HAP-1 (cell line): ENCODE results near the gene PRKCD.

Experiments used
- DNase-seq, 2 experiments: peaks; one replicate each; pipeline ENCODE4 v3.0.0-alpha.2; 2016 to 2020; ENCODE audit warnings: low spot score in 2 of 2
- H3K27me3 ChIP-seq: fragments of 250-450 bp; sonication (Bioruptor Pico); 2 replicates; pipeline ENCODE4 v1.5.1; 2020; ENCODE audit warnings: low read depth, mild to moderate bottlenecking, moderate library complexity
- H3K36me3 ChIP-seq: fragments of 250-450 bp; sonication (Bioruptor Pico); replicated peaks from 2 replicates; pipeline ENCODE4 v1.5.1; 2020; ENCODE audit warnings: mild to moderate bottlenecking
- H3K4me1 ChIP-seq: fragments of 250-450 bp; sonication (Bioruptor Pico); 2 replicates; pipeline ENCODE4 v1.5.1; 2020; ENCODE audit warnings: mild to moderate bottlenecking
- H3K4me3 ChIP-seq: fragments of 250-450 bp; sonication (Bioruptor Pico); 2 replicates; pipeline ENCODE4 v1.5.1; 2020; ENCODE audit warnings: mild to moderate bottlenecking, moderate library complexity
- H3K9me3 ChIP-seq: fragments of 250-450 bp; sonication (Bioruptor Pico); 2 replicates; pipeline ENCODE4 v1.5.1; 2020; ENCODE audit warnings: mild to moderate bottlenecking, moderate library complexity
- in situ Hi-C: fragments of 300-500 bp; cut with MboI; formaldehyde crosslinking; loops from 3 replicates; pipeline ENCODE4 v1.14.3; 2020; ENCODE audit warnings: low sequenced_read_pairs, inconsistent platforms, mixed read lengths

Gene PRKCD

DNA sequence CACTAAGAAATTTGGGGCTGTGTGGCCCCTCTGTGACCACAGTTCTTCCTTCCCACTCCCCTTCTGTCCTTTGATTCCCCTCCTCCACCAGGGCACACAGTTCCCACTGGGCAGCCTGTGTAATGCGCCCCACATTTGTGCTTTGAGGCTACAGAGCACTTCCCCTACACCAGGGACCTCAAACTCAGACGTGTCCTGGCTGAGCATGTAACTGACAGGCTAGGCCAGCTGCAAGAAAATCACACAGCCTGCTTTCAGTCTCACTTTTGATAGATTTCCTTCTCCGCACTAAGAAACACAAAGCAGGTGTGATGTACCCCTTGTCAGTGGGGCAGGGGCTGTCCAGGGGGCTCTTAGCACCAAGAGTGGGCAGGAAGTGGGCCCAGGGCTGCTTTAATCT lies 29.6 kb downstream of the PRKCD start:
- Histone ChIP-seq H3K4me3 (no peak overlapping the region), H3K4me1 (peaks cover 1% of the 10 kb centered on the region; the same call in 1 of the 2 replicates), H3K27me3 (no peaks in the 10 kb centered on the region), H3K9me3 (no peaks in the 10 kb centered on the region), H3K36me3 (peaks cover 40% of the 10 kb centered on the region)
- in situ Hi-C loops = no loop called here
- no peak for DNase-seq

GRCh38 chr3:53191836-53192480 lies 30.9 kb downstream of the PRKCD start:
- H3K36me3 ChIP-seq = peaks cover 30% of the 10 kb centered on the region
- DNase-seq = no peak
- H3K4me1 ChIP-seq = peaks cover 7% of the 10 kb centered on the region
- H3K9me3 ChIP-seq = no peaks in the 10 kb centered on the region
- in situ Hi-C loops = no loop called here
- no peak overlapping the region for H3K4me3 ChIP-seq
- no peaks in the 10 kb centered on the region for H3K27me3 ChIP-seq

GRCh38 chr3:53192608-53193007 lies 31.6 kb downstream of the PRKCD start:
- H3K4me3 ChIP-seq = no peak overlapping the region
- H3K9me3 ChIP-seq = no peaks in the 10 kb centered on the region
- peaks cover 30% of the 10 kb centered on the region for H3K36me3 ChIP-seq
- H3K4me1 ChIP-seq = peaks cover 8% of the 10 kb centered on the region
- in situ Hi-C loops = no loop called here
- no peak for DNase-seq
- no peaks in the 10 kb centered on the region for H3K27me3 ChIP-seq

DNA sequence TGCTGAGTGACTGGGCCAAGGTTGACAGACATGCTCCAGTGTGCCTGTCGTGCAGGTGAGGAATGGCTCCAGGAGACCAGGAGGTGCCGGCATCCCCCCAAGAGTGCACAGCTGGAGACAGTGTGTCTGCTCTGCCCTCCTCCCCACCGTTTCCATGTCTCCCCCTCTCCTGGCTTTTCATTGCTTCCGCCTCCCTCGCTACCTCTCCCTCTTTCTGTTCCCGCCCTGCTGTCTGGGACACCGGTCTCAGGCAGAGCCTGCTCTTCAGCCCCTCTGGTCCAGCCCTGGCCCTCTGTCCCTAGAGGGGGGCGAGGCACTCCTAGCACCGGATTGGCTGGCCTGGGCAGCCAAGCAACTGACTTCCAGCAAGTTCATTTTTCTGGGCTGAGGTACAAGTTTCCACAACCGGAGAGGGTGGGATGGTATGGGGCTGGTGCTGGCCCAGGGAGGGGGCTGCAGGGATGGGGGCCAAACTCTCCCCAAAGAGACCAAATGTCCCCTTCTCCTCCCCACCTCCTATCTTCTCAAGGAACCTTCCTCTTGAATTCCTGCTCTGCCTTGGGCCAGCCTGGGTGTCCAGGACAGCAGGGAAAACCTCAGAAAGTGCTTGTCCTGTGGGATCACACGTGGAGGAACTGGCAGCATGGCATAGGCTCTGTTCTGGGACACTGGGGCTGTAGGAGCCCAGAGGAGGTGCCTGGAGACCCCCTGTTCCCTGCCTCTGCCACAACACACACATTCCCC lies 32.6 kb downstream of the PRKCD start:
- peaks cover 26% of the 10 kb centered on the region for H3K36me3 ChIP-seq
- H3K4me1 ChIP-seq = peaks cover 8% of the 10 kb centered on the region
- in situ Hi-C loops = no loop called here
- H3K27me3 ChIP-seq = no peaks in the 10 kb centered on the region
- no peaks in the 10 kb centered on the region for H3K9me3 ChIP-seq
- no peak overlapping the region for H3K4me3 ChIP-seq
- no peak for DNase-seq

DNA sequence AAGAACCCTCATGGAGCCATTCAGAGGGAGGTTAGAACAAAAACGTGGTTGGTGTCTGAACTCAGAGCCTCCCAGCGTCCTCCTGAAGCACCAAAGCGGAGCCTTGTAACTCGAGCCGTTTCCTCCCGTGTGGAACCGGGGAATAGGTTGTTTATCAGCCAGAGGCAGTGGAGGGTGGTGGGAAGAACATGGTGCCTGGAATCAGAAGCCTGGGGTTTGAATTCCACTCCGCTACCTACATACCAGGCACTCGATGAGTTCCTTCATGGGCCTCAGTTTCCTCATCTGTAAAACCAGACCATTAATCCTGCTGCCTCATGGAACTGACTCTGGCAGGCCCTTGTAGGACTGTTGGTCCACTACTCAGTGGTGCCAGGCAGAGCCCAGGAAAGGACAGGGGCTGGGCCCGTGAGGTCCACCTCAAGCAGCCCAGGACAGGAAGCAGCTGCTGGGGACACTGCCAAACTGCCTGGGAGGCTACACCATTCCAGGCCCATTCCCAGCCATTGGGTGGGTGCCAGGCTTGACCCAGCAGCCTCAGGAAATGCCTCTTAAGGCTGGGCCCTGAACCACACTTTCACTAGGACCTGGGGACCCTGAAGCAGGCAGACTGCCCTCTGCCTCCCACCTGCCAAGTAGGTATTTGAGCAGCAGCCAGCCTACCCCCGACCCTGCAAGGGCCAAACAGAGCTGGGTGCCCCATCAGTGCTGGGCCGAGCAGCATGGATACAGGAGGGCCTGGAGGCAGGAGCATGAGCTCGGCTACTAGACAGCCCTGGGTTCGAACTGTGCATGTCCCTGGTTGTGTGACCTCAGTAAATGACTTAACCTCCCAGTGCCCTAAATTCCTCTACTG lies 33.4 kb downstream of the PRKCD start:
- no peak overlapping the region for H3K4me3 ChIP-seq
- DNase-seq = no peak
- H3K36me3 ChIP-seq = peaks cover 19% of the 10 kb centered on the region
- peaks cover 8% of the 10 kb centered on the region for H3K4me1 ChIP-seq
- in situ Hi-C loops = no loop called here
- no peaks in the 10 kb centered on the region for H3K9me3 ChIP-seq
- H3K27me3 ChIP-seq = no peaks in the 10 kb centered on the region

- no peak for DNase-seq
- in situ Hi-C loops = no loop called here
- Histone ChIP-seq H3K27me3 (no peaks in the 10 kb centered on the region), H3K9me3 (no peaks in the 10 kb centered on the region), H3K36me3 (peaks cover 13% of the 10 kb centered on the region), H3K4me3 (no peak overlapping the region), H3K4me1 (peaks cover 8% of the 10 kb centered on the region)
These were observed 34.0 kb downstream of the PRKCD start for GRCh38 chr3:53195066-53195450.

DNA sequence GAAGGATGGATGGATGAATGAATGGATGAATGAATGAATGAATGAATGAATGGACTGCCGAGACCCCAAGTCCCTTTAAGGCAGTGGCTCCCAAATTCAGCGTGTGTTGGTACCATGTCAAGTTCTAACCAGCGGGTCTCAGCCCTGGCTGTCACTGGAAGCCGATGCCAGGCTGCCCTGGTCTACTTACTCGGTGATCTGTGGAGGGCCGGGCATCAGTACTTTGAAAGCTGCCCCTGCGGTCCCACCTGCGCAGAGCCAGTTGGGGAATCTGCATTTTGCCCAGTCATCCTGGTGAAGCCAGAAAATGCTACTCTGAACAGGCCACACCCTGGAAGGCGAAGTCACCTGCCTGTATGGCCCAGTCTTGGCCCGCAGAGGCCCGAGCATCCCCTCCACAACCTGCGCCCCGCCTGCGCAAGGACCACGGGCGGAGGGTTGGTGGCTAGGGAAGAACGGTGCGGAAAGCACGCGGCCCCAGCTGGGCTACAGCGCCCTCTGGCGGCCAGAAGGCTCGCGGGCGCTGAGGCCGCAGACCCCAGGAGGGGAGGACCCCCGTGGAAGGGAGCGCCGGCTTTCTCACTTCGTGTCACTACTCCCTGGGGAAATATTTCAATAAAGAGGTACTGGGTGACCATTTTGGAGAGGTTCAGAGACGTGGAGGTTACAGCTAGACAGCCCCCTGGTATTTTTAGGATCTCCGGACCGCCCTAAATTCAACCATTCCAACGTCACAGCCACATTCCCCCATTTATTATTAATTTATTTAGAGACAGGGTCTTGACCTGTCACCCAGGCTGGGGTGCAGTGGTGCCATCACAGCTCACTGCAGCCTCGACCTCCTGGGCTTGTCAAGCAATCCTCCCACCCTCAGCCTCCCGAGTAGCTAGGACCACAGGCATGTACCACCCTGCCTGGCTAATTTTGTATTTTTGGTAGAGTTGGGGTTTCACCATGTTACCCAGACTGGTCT lies 34.9 kb downstream of the PRKCD start:
- DNase-seq = peak; percentile 47 to 76
- H3K4me3 ChIP-seq = no peak overlapping the region
- no peaks in the 10 kb centered on the region for H3K9me3 ChIP-seq
- in situ Hi-C loops = no loop called here
- H3K36me3 ChIP-seq = peaks cover 8% of the 10 kb centered on the region; the same call in 1 of the 2 replicates
- peaks cover 8% of the 10 kb centered on the region for H3K4me1 ChIP-seq
- no peaks in the 10 kb centered on the region for H3K27me3 ChIP-seq

DNA sequence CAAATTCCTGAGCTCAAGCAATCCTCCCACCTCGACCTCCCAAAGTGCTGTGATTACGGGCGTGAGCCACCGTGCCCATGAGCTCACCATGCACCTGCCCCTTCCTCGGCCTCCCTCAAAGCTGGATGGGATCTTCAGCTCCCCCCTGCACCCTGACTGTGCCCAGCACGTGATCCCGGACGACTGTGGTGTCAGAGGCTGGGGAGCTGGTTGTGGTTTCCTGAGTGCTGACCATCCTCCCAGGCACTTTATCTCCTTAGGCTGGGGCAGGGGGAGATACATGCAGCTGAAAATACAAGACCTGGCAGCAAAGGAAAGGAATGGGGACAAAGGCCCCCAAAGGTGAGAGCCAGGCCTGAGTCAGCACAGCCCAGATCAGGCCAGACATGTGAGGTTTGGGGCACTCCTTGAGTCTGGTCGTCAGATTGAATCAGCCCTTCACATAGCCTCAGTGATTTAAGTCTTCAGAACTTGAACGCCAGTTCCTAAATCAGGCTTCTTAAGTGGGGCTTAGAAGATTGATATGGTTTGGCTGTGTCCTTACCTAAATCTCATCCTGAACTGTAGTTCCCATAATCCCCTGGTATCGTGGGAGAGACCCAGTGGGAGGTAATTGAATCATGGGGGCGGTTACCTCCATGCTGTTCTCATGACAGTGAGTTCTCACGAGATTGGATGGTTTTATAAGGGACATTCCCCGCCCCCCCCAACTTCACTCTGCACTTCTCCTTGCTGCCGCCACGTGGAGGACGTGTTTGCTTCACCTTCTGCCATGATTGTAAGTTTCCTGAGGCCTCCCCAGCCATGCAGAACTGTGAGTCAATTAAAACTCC lies 35.8 kb downstream of the PRKCD start:
- in situ Hi-C loops = no loop called here
- H3K4me1 ChIP-seq = peaks cover 8% of the 10 kb centered on the region
- H3K36me3 ChIP-seq = peaks cover 8% of the 10 kb centered on the region; the same call in 1 of the 2 replicates
- no peaks in the 10 kb centered on the region for H3K27me3 ChIP-seq
- no peak overlapping the region for H3K4me3 ChIP-seq
- H3K9me3 ChIP-seq = no peaks in the 10 kb centered on the region
- DNase-seq = peak in 1 of 2 experiments; percentile 79

GRCh38 chr3:53198256-53198977 lies 37.4 kb downstream of the PRKCD start:
- no peaks in the 10 kb centered on the region for H3K27me3 ChIP-seq
- no peaks in the 10 kb centered on the region for H3K9me3 ChIP-seq
- H3K4me3 ChIP-seq = no peak overlapping the region
- in situ Hi-C loops = no loop called here
- DNase-seq = no peak
- H3K36me3 ChIP-seq = peaks cover 2% of the 10 kb centered on the region; the same call in 1 of the 2 replicates
- H3K4me1 ChIP-seq = peaks cover 8% of the 10 kb centered on the region

GRCh38 chr3:53198996-53199395 lies 38.0 kb downstream of the PRKCD start:
- no peaks in the 10 kb centered on the region for H3K27me3 ChIP-seq
- DNase-seq = no peak
- no peaks in the 10 kb centered on the region for H3K9me3 ChIP-seq
- no peak overlapping the region for H3K4me3 ChIP-seq
- H3K4me1 ChIP-seq = peaks cover 8% of the 10 kb centered on the region
- H3K36me3 ChIP-seq = no peaks in the 10 kb centered on the region
- in situ Hi-C loops = no loop called here

DNA sequence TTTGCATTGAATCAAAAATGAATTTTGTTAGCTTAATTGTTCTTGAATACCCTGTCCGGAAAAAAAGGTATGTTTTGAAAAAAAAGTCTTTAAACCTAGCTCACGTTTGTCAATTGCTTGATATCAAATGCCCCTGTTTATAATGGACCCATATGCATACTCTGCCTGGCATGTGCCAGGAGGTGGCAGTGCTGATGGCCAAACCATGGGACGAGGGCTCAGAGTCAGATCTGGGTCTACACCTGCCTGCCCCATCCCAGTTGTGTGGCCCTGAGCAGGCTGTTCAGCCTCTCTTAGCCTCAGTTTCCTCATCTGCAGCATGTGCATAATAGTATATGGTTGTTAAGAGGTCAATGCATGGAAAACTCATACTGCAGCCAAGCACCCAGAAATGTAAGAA lies 38.8 kb downstream of the PRKCD start:
- Histone ChIP-seq H3K36me3 (no peaks in the 10 kb centered on the region), H3K9me3 (no peaks in the 10 kb centered on the region), H3K27me3 (no peaks in the 10 kb centered on the region), H3K4me3 (no peak overlapping the region), H3K4me1 (peaks cover 8% of the 10 kb centered on the region)
- DNase-seq = no peak
- in situ Hi-C loops = loop anchor here (5.0 kb wide), 1 partner anchor 88 kb away; no protein-coding TSS in a partner anchor
